K562 (cell line): ENCODE measurements around the gene PPT1. TPM values are rescaled to one million over a fixed set of nuclear protein-coding genes. Genes with fewer than 3 reads are reported as not detected.

Source experiments
- ATAC-seq: fragments of 200-7000 bp; cut with Tn5 transposase; 3 replicates; pipeline ENCODE4 v1.9.1; 2020; ENCODE audit warnings: moderate library complexity
- Bru-seq: library from RNA; stranded (reverse); fragments of 400-500 nt; gene quantifications from one replicate; lab custom pipeline; 2021; lab: Mats Ljungman, UMichigan
- BruChase-seq, 2 experiments: library from RNA; stranded (reverse); fragments of 400-500 nt; gene quantifications; one replicate each; lab custom pipeline; 2021; lab: Mats Ljungman, UMichigan
- BruUV-seq: library from RNA; stranded (reverse); fragments of 400-500 nt; replicated peaks from 2 replicates; lab custom pipeline; 2021; lab: Mats Ljungman, UMichigan
- CTCF ChIA-PET: fragments of 300-600 bp; formaldehyde crosslinking; extraction: SDS; loops from one replicate; lab custom pipeline; 2021; ENCODE audit warnings: low intra/inter-chr PET ratio; lab: Yijun Ruan, JAX
- POLR2A ChIA-PET: fragments of 300-600, 350-650 bp; sonication (Branson Sonifier 250); formaldehyde crosslinking; extraction: SDS; loops from one replicate; lab custom pipeline; 2021; ENCODE audit warnings: antibody characterized with exemption, inconsistent platforms; lab: Yijun Ruan, JAX
- DNase-seq, 4 experiments: peaks; one replicate each; pipeline versions ENCODE4 v3.0.0 to v3.0.0-alpha.2; 2011 to 2018; ENCODE audit warnings: low spot score in 3 of 4, mixed read lengths in 3 of 4; ENCODE audit errors: extremely low read depth in 1 of 4
- FAIRE-seq: peaks from 2 replicates; lab custom pipeline; 2011; peaks lifted over from hg19 to GRCh38; lab: Jason Lieb, UNC
- H2AFZ ChIP-seq: 2 replicates; pipeline ENCODE4 v1.6.0; 2011; ENCODE audit warnings: low read depth, low read length, control low read depth, inconsistent platforms
- H3K27ac ChIP-seq: fragments of 200-600 bp; 3 replicates; pipeline ENCODE4 v1.8.0; 2011; ENCODE audit warnings: low read depth, mild to moderate bottlenecking, control low read depth, inconsistent platforms, low read length, moderate library complexity, mixed read lengths; ENCODE audit errors: extremely low read depth
- H3K27me3 ChIP-seq, 2 experiments: fragments of 300-600 bp in 1 of 2; 2 replicates in 1 of 2; 3 replicates in 1 of 2; pipeline versions ENCODE4 v1.6.0 to v1.8.0; 2011; ENCODE audit warnings: inconsistent platforms in 2 of 2, low read length in 2 of 2, mild to moderate bottlenecking in 1 of 2, mixed read lengths in 1 of 2, moderate library complexity in 1 of 2; ENCODE audit not compliant: control insufficient read depth in 2 of 2, insufficient read depth in 2 of 2
- H3K36me3 ChIP-seq: fragments of 300-600 bp; 3 replicates; pipeline ENCODE4 v1.8.0; 2011; ENCODE audit warnings: mild to moderate bottlenecking, low read length, inconsistent platforms; ENCODE audit not compliant: control insufficient read depth, insufficient read depth
- H3K4me1 ChIP-seq, 2 experiments: fragments of 200-600 bp in 1 of 2; replicated peaks in 1 of 2; 2 replicates in 1 of 2; 3 replicates in 1 of 2; pipeline versions ENCODE4 v1.5.1 to v1.8.0; 2011; ENCODE audit warnings: inconsistent platforms in 2 of 2, low read length in 2 of 2, mild to moderate bottlenecking in 1 of 2, mixed read lengths in 1 of 2, moderate library complexity in 1 of 2; ENCODE audit not compliant: control insufficient read depth in 2 of 2, insufficient read depth in 2 of 2
- H3K4me2 ChIP-seq: 2 replicates; pipeline ENCODE4 v1.6.1; 2011; ENCODE audit warnings: low read length, control low read depth, inconsistent platforms, mixed read lengths; ENCODE audit not compliant: insufficient read depth
- H3K4me3 ChIP-seq: fragments of 200-600 bp; sonication (generic), shearing (Covaris generic); 2 replicates; pipeline ENCODE4 v1.5.1; 2016; ENCODE audit warnings: control low read depth, inconsistent platforms
- H3K79me2 ChIP-seq: fragments of 200-600 bp; 3 replicates; pipeline ENCODE4 v1.8.0; 2011; ENCODE audit warnings: low read length, inconsistent platforms; ENCODE audit not compliant: control insufficient read depth, insufficient read depth
- H3K9ac ChIP-seq, 2 experiments: 2 replicates each; pipeline versions ENCODE4 v1.6.0 to v1.6.1; 2011; ENCODE audit warnings: low read depth in 2 of 2, low read length in 2 of 2, control low read depth in 1 of 2, inconsistent platforms in 1 of 2, mild to moderate bottlenecking in 1 of 2, mixed read lengths in 1 of 2; ENCODE audit not compliant: insufficient read depth in 1 of 2
- H3K9me1 ChIP-seq: one replicate; pipeline ENCODE4 v1.6.0; 2011; ENCODE audit warnings: inconsistent platforms, mild to moderate bottlenecking, low read length, moderate library complexity; ENCODE audit not compliant: control insufficient read depth, insufficient read depth
- H3K9me3 ChIP-seq: replicated peaks from 2 replicates; pipeline ENCODE4 v1.5.1; 2011; ENCODE audit warnings: low read depth, low read length, inconsistent platforms; ENCODE audit not compliant: control insufficient read depth, insufficient read depth
- H4K20me1 ChIP-seq: replicated peaks from 2 replicates; pipeline ENCODE4 v1.6.1; 2011; ENCODE audit warnings: low read length, inconsistent platforms, mixed read lengths; ENCODE audit not compliant: control insufficient read depth, insufficient read depth
- CBX3 ChIP-seq, 2 experiments: IDR thresholded peaks; 1 replicate in 1 of 2; 2 replicates in 1 of 2; pipeline ENCODE4 v1.6.1; 2012; ENCODE audit warnings: inconsistent platforms in 2 of 2, low read length in 2 of 2, borderline replicate concordance in 1 of 2, control low read depth in 1 of 2
- CHD2 ChIP-seq: IDR thresholded peaks from 2 replicates; pipeline ENCODE4 v1.6.1; 2011; ENCODE audit warnings: low read depth, low read length
- MCM7 ChIP-seq, 2 experiments: fragments of 450-650 bp; IDR thresholded peaks; 2 replicates each; pipeline ENCODE4 v1.6.1; 2016 to 2018
- POLR2B ChIP-seq: fragments of 450-650 bp; IDR thresholded peaks from 2 replicates; pipeline ENCODE4 v1.6.1; 2018; ENCODE audit warnings: low read depth; ENCODE audit not compliant: partially characterized antibody
- RUNX1 ChIP-seq: sonication (generic); IDR thresholded peaks from 2 replicates; pipeline ENCODE4 v1.6.1; 2016; ENCODE audit warnings: antibody characterized with exemption, low read depth
- TAF1 ChIP-seq: IDR thresholded peaks from 2 replicates; pipeline ENCODE4 v1.6.1; 2011; ENCODE audit warnings: mild to moderate bottlenecking, low read length, moderate library complexity; ENCODE audit not compliant: insufficient read depth, control insufficient read depth, severe bottlenecking; ENCODE audit errors: extremely low read depth
- TSC22D4 ChIP-seq: fragments of 450-650 bp; IDR thresholded peaks from 2 replicates; pipeline ENCODE4 v1.6.1; 2016; ENCODE audit warnings: missing genetic modification characterization, missing biosample characterization, control low read depth
- ZNF263 ChIP-seq: sonication (generic); formaldehyde crosslinking; IDR thresholded peaks from 2 replicates; pipeline ENCODE4 v1.8.0; 2022; ENCODE audit warnings: mild to moderate bottlenecking, missing genetic modification reagents, borderline replicate concordance
- WGBS: fragments of 100-300 bp; shearing (Covaris generic); methylation state at CpG from one replicate; pipeline ENCODE4 v1.1.6; 2016; ENCODE audit warnings: low coverage, mixed read lengths; ENCODE audit not compliant: insufficient coverage; ENCODE audit errors: missing lambda C conversion rate; 5-methylcytosine and 5-hydroxymethylcytosine counted together
- in situ Hi-C: fragments of 300-500 bp; cut with MboI; formaldehyde crosslinking; loops from 4 replicates; pipeline ENCODE4 v1.15.0; 2018; ENCODE audit warnings: inconsistent platforms, mixed read lengths
- intact Hi-C: fragments of 100-400 bp; cut with micrococcal nuclease; formaldehyde crosslinking; loops from 2 replicates; pipeline ENCODE4 v1.14.2; 2022
- long read RNA-seq, 3 experiments: library from polyadenylated mRNA in 2 of 3; library from RNA in 1 of 3; unstranded in 2 of 3; stranded (forward) in 1 of 3; transcript quantifications; one replicate each; pipeline ENCODE4 v2.0.0, GENCODE V29; 2019 to 2022
- polyA minus RNA-seq, 3 experiments: library from RNA; depleted of rRNA, polyadenylated mRNA; stranded (reverse); fragments of >200 nt; gene quantifications; 2 replicates each; pipeline ENCODE4 v1.2.3, GENCODE V29; 2011
- polyA plus RNA-seq, 8 experiments: library from polyadenylated mRNA; depleted of rRNA in 4 of 8; stranded (reverse) in 5 of 8; unstranded in 3 of 8; fragments of >200 nt; fragmentation: Nextera tagmentation in 2 of 8; fragmentation: Illumina TruSeq in 1 of 8; extraction: Ambion mirVana in 2 of 8; extraction: Trizol in 1 of 8; gene quantifications; 2 replicates each; pipeline versions ENCODE4 v1.2.1 to v1.2.3, GENCODE V29; 2011 to 2014; ENCODE audit warnings: inconsistent platforms in 1 of 8, missing spikeins in 1 of 8
- total RNA-seq, 7 experiments: library from RNA; depleted of rRNA in 6 of 7; stranded (reverse); fragments of >200 nt in 6 of 7; fragmentation: Illumina TruSeq in 2 of 7; extraction: Trizol in 2 of 7; gene quantifications; 2 replicates each; pipeline versions ENCODE4 v1.2.1 to v1.2.3, GENCODE V29; 2011 to 2021; ENCODE audit warnings: low replicate concordance in 1 of 7
- TF ChIP-seq, protein P1 (sequence below): sonication (generic); formaldehyde crosslinking; IDR thresholded peaks from 2 replicates; pipeline ENCODE4 v1.8.1; 2023; ENCODE audit warnings: mild to moderate bottlenecking, missing genetic modification reagents
- TF ChIP-seq, protein P2 (sequence below), 3 experiments: fragments of 200-800 bp in 1 of 3; sonication (Bioruptor generic) in 1 of 3; sonication (generic) in 1 of 3; formaldehyde crosslinking in 1 of 3; IDR thresholded peaks; 2 replicates each; pipeline versions ENCODE4 v1.6.1 to v1.8.0; 2016 to 2022; ENCODE audit warnings: mild to moderate bottlenecking in 2 of 3, missing compliant biosample characterization in 2 of 3, missing genetic modification characterization in 2 of 3, missing genetic modification reagents in 1 of 3

The PPT1 gene
- total RNA-seq (2011; cell fraction: chromatin; rRNA removed; ENCODE audit: low replicate concordance) = 49.5 and 58.1 TPM in 2 replicates
- 88.6 and 90.7 TPM in 2 replicates for total RNA-seq (2011; cell fraction: nucleolus; rRNA removed)
- total RNA-seq (2011; cell fraction: nucleoplasm; rRNA removed) = 115 and 166 TPM in 2 replicates
- total RNA-seq (2014; rRNA removed) = 72.2 and 83.6 TPM in 2 replicates
- total RNA-seq (2014; rRNA removed; fragmentation: Illumina TruSeq; extraction: Trizol) = 131 and 149 TPM in 2 replicates
- total RNA-seq (2015; rRNA removed; fragmentation: Illumina TruSeq; extraction: Trizol) = 143 and 151 TPM in 2 replicates
- total RNA-seq (2021) = 106 and 108 TPM in 2 replicates
- 115 and 145 TPM in 2 replicates for polyA plus RNA-seq (2011; rRNA removed)
- 69.3 and 74.9 TPM in 2 replicates for polyA plus RNA-seq (2011; cell fraction: cytosol; rRNA removed)
- polyA plus RNA-seq (2011; cell fraction: nucleus; rRNA removed) = 35.7 and 37.4 TPM in 2 replicates
- 106 and 119 TPM in 2 replicates for polyA plus RNA-seq (2012)
- polyA plus RNA-seq (2014; fragmentation: Illumina TruSeq; extraction: Trizol) = 215 and 230 TPM in 2 replicates
- polyA plus RNA-seq (2014; fragmentation: Nextera tagmentation; extraction: Ambion mirVana) = 100 to 1,000 TPM; 197 to 285 TPM
- 78.7 and 90.5 TPM in 2 replicates for polyA plus RNA-seq (2014; rRNA removed)
- polyA minus RNA-seq (2011; rRNA and poly(A)+ RNA removed) = 101 and 103 TPM in 2 replicates
- 40.2 and 70.7 TPM in 2 replicates for polyA minus RNA-seq (2011; cell fraction: cytosol; rRNA and poly(A)+ RNA removed)
- 5.7 and 10.7 TPM in 2 replicates for polyA minus RNA-seq (2011; cell fraction: nucleus; rRNA and poly(A)+ RNA removed)
- Bru-seq, nascent RNA = percentile 82 among the genes with signal in this experiment
- BruChase-seq, experiment 1, labeled RNA remaining after a 2-hour chase = percentile 76 among the genes with signal in this experiment
- BruChase-seq, experiment 2, labeled RNA remaining after a 6-hour chase = percentile 77 among the genes with signal in this experiment
- long read RNA-seq, experiment 1, full-length matches to known transcripts = 444 of 529 reads
- long read RNA-seq, experiment 1, partial matches to known transcripts = 52 of 529 reads
- long read RNA-seq, experiment 1, other reads (novel, unspliced or antisense) = 33 of 529 reads
- long read RNA-seq, experiment 2, full-length matches to known transcripts = 119 of 171 reads
- long read RNA-seq, experiment 2, partial matches to known transcripts = 19 of 171 reads
- long read RNA-seq, experiment 2, other reads (novel, unspliced or antisense) = 33 of 171 reads
- long read RNA-seq, experiment 3, full-length matches to known transcripts = 312 of 321 reads
- long read RNA-seq, experiment 3, partial matches to known transcripts = 4 of 321 reads
- long read RNA-seq, experiment 3, other reads (novel, unspliced or antisense) = 5 of 321 reads

DNA sequence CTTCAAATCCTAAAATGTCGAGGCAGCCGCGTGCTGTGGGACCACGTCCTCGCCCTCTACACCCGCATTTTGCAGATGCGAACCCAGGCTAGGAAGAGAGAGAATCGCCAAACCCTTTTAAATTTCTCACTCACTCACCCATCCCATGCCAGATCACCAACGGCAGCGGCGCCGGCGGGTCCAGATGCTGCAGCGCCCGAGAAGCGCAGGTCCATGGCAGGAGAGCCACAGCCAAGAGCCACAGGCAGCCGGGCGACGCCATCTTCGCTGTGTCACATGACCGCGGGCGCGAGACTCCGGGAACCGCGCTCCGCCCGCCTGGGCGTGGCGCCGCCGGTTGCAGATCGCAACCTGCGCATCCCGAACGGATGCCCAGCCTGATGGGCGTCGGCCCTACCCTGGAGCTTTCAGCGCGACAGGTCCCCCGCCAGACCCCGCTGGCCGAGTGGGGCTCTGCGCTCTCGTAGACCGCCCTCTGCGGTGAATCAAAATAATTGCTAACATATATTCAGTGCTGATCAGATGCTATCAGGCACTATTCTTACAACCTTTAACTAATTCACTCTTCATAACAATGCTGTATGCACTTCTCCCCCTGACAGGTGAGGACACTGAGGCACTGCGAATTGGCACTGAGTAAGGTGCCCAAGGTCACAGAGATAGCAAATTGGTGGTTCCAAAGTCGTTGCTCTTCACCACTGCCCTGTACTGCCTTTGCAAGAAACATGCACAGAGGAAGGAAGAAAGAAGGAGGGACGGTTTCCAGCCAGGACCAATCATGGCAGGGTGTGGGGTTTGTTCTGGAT, at the start of gene PPT1:
TSS of gene PPT1 (minus strand) at position 276 of the 806 bp plus-strand sequence. CDS start at position 262, 14 bp downstream.
- peak within 1 kb of the TSS; percentile 68 for H3K27ac ChIP-seq
- POLR2A ChIA-PET = interaction anchor here (0.8 to 1.8 kb wide), 3 partner anchors 9 to 53 kb away, joined by 3 to 8 read pairs (median 3); no protein-coding TSS in a partner anchor
- peaks cover 4% of the 10 kb centered on the region; the same call in 1 of the 2 replicates for H3K9me3 ChIP-seq
- peak within 1 kb of the TSS; percentile 94 for H2AFZ ChIP-seq
- peak within 1 kb of the TSS; percentile 98 for H3K4me2 ChIP-seq
- H3K79me2 ChIP-seq = peaks cover 41% of the 10 kb centered on the region
- H3K36me3 ChIP-seq = peaks cover 15% of the 10 kb centered on the region
- H3K27me3 ChIP-seq = no peaks in the 10 kb centered on the region
- no TSS peak for BruUV-seq
- under 1% methylated on average over 51 of the region's 51 CpGs for WGBS
- in situ Hi-C loops = no loop called here
- intact Hi-C loops = no loop called here
- CTCF ChIA-PET = interaction anchor here (1.2 kb wide), 1 partner anchor 308 kb away, joined by 5 read pairs; no protein-coding TSS in a partner anchor
- peak; percentile 76 for FAIRE-seq
- peaks cover 16 to 17% of the 10 kb centered on the region in 2 experiments; a peak in 4 of 5 replicates for H3K4me1 ChIP-seq
- peak; percentile 99 for ATAC-seq
- peak; percentile 89 to 91 (median 91) for DNase-seq
- peaks cover 2% of the 10 kb centered on the region for H3K9me1 ChIP-seq
- H3K4me3 ChIP-seq = peak within 1 kb of the TSS; percentile 73
- H3K9ac ChIP-seq = peak within 1 kb of the TSS; percentile 73 to 92
- no peaks in the 10 kb centered on the region for H4K20me1 ChIP-seq
- peak; percentile 73 for TF ChIP-seq POLR2B
- TF ChIP-seq TSC22D4 (tag) = no peak
- peak; percentile 68; the same call in 1 of the 2 replicates for TF ChIP-seq RUNX1
- peak; percentile 76 for TF ChIP-seq CHD2
- peak; percentile 88 for TF ChIP-seq TAF1
- TF ChIP-seq MCM7 (IDR thresholded peaks at IDR 0.05) = no peak
- TF ChIP-seq, protein P1, sequence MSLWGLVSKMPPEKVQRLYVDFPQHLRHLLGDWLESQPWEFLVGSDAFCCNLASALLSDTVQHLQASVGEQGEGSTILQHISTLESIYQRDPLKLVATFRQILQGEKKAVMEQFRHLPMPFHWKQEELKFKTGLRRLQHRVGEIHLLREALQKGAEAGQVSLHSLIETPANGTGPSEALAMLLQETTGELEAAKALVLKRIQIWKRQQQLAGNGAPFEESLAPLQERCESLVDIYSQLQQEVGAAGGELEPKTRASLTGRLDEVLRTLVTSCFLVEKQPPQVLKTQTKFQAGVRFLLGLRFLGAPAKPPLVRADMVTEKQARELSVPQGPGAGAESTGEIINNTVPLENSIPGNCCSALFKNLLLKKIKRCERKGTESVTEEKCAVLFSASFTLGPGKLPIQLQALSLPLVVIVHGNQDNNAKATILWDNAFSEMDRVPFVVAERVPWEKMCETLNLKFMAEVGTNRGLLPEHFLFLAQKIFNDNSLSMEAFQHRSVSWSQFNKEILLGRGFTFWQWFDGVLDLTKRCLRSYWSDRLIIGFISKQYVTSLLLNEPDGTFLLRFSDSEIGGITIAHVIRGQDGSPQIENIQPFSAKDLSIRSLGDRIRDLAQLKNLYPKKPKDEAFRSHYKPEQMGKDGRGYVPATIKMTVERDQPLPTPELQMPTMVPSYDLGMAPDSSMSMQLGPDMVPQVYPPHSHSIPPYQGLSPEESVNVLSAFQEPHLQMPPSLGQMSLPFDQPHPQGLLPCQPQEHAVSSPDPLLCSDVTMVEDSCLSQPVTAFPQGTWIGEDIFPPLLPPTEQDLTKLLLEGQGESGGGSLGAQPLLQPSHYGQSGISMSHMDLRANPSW (CRISPR knock-in tag) = peak; percentile 84; the same call in 1 of the 2 replicates
- TF ChIP-seq, protein P2, sequence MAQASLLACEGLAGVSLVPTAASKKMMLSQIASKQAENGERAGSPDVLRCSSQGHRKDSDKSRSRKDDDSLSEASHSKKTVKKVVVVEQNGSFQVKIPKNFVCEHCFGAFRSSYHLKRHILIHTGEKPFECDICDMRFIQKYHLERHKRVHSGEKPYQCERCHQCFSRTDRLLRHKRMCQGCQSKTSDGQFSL (CRISPR knock-in tag; IDR thresholded peaks at IDR 0.05) = peak; percentile 79
- TF ChIP-seq, protein P2 (tag; IDR thresholded peaks at IDR 0.05) = no peak
- peak in 1 of 2 experiments; percentile 78; a peak in 2 of 3 replicates for TF ChIP-seq CBX3 (IDR thresholded peaks at IDR 0.05; ENCODE audit: borderline replicate concordance in 1 of 2, low read length in 2 of 2)
- peak; percentile 63 for TF ChIP-seq ZNF263 (CRISPR knock-in tag)
